H1 (cell line): ENCODE results near the gene SLC38A2. TPM values are rescaled to one million over a fixed set of nuclear protein-coding genes. Genes with fewer than 3 reads are reported as not detected.

Experiments
- CBX8 ChIP-seq: fragments of 300-800, 300-1000 bp; sonication (generic); IDR thresholded peaks from 2 replicates; pipeline ENCODE4 v1.7.1; 2016; ENCODE audit warnings: low read depth, low read length, borderline replicate concordance
- CHD2 ChIP-seq: IDR thresholded peaks from 2 replicates; pipeline ENCODE4 v1.6.1; 2012; ENCODE audit warnings: low read length, improper control_type of control experiment
- CHD7 ChIP-seq: fragments of 300-600 bp; sonication (generic); IDR thresholded peaks from 2 replicates; pipeline ENCODE4 v1.7.1; 2012; ENCODE audit warnings: low read length, moderate library complexity, mild to moderate bottlenecking, inconsistent platforms; ENCODE audit not compliant: insufficient replicate concordance
- KDM1A ChIP-seq: fragments of 200-600, 300-600 bp; sonication (generic); IDR thresholded peaks from 2 replicates; pipeline ENCODE4 v1.7.1; 2016; ENCODE audit warnings: mild to moderate bottlenecking, low read length, borderline replicate concordance
- NANOG ChIP-seq: IDR thresholded peaks from 2 replicates; pipeline ENCODE4 v1.6.1; 2011; ENCODE audit warnings: low read length, low read depth, mild to moderate bottlenecking, inconsistent platforms; ENCODE audit not compliant: insufficient read depth, poor library complexity, severe bottlenecking
- POLR2A ChIP-seq, 2 experiments: IDR thresholded peaks; 1 replicate in 1 of 2; 2 replicates in 1 of 2; pipeline ENCODE4 v1.6.1; 2011; ENCODE audit warnings: low read depth in 2 of 2, low read length in 2 of 2, mild to moderate bottlenecking in 2 of 2; ENCODE audit errors: control extremely low read depth in 1 of 2
- SIRT6 ChIP-seq: IDR thresholded peaks from one replicate; pipeline ENCODE4 v1.7.1; 2012; ENCODE audit warnings: low read length, inconsistent platforms
- SIX5 ChIP-seq: IDR thresholded peaks from 2 replicates; pipeline ENCODE4 v1.6.1; 2011; ENCODE audit warnings: mild to moderate bottlenecking, low read depth, low read length
- TBP ChIP-seq: IDR thresholded peaks from 2 replicates; pipeline ENCODE4 v1.6.1; 2011; ENCODE audit warnings: low read depth, low read length, improper control_type of control experiment
- polyA plus RNA-seq, 7 experiments: library from polyadenylated mRNA; depleted of rRNA in 3 of 7; stranded (reverse) in 5 of 7; unstranded in 2 of 7; fragments of >200 nt in 5 of 7; fragments of 200-250 nt in 2 of 7; gene quantifications; 1 replicate in 5 of 7; 2 replicates in 1 of 7; 4 replicates in 1 of 7; pipeline versions ENCODE4 v1.2.1 to v1.2.3, GENCODE V29; 2011 to 2013; ENCODE audit warnings: missing spikeins in 2 of 7, mixed read lengths in 2 of 7
- total RNA-seq: library from RNA; stranded (reverse); fragmentation: NEBNext Ultra II Directional; extraction: Animal tissue kit (Norgen Biotek cat#: 25700); gene quantifications from 2 replicates; pipeline ENCODE4 v1.2.1, GENCODE V29; 2021
- TF ChIP-seq, protein P1 (sequence below): IDR thresholded peaks from 2 replicates; pipeline ENCODE4 v1.6.1; 2012; ENCODE audit warnings: inconsistent platforms

SLC38A2 gene
- total and polyA plus RNA-seq, 2 of the 8 experiments (the other 6 are each of a cell fraction or from before 2014, with no cell fraction given), result 163 to 684 TPM

DNA sequence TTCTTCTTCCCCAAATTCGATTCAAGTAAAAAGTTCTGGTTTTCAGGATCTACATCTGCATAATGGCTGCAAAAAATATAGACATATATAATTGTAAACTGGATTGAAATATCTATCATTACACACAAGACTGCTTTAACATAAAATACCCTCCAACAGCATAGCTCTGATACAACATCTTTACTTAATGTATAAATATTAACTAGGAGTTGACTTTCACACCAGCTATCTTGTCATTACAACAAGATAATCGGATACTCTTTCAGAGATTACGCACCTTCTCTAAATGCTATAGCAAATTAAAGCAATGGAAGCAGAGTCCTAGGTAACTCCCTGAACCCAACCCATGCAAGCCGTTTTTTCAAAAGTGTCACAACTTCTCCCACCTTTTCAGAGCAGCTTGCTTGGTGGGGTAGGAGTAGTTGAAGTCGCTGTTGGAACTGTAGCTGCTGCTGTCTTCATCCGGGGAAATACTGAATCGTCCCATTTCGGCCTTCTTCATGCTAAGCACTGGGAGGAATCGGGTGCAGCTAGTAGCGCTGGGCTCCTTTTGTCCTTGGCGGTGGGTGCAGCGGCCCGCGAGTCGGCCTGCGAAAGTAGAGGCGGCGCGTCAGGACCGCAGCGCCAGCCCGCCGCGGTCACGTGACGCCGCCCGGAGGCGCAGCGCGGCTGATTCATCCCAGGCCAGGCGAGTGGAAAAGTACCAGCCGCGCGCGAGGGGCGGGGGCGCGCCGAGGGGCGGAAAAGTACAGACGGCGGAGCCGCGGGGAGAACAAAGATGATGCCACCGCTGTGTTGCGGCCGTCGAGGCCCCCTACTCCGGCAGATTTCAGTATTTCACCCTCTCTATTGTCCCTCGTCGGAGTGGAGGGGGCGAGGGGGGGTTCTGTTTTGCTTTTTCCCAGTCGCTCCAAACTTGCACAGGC is 1.5 kb downstream of the SLC38A2 start (continued):
- peak; percentile 30; the same call in 1 of the 2 replicates for TF ChIP-seq TBP
- TF ChIP-seq SIRT6, result peak; percentile 70
- no peak for TF ChIP-seq KDM1A
- no peak for TF ChIP-seq SIX5
- TF ChIP-seq CHD2, result 0 out of 2 replicates have a peak, but pooled peaks have one; percentile 6
- peak in 1 of 2 experiments; percentile 88; a peak in 1 of 3 replicates for TF ChIP-seq POLR2A (IDR thresholded peaks at IDR 0.05; ENCODE audit: control extremely low read depth in 1 of 2, low read depth in 2 of 2, low read length in 2 of 2)
- TF ChIP-seq CHD7, result peak; percentile 8
- no peak for TF ChIP-seq NANOG
- no peak for TF ChIP-seq CBX8
- TF ChIP-seq, protein P1, sequence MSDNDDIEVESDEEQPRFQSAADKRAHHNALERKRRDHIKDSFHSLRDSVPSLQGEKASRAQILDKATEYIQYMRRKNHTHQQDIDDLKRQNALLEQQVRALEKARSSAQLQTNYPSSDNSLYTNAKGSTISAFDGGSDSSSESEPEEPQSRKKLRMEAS, result peak; percentile 74
